HL-60 (cell line): ENCODE measurements around the gene EEF1G.

Experiments
- CTCF ChIP-seq: IDR thresholded peaks from one replicate; pipeline ENCODE4 v1.5.1; 2011; ENCODE audit warnings: low read length, control low read depth, inconsistent platforms; ENCODE audit not compliant: insufficient read depth
- GABPA ChIP-seq: IDR thresholded peaks from 2 replicates; pipeline ENCODE4 v1.6.1; 2012; ENCODE audit warnings: low read depth
- POLR2AphosphoS5 ChIP-seq: IDR thresholded peaks from 2 replicates; pipeline ENCODE4 v1.6.1; 2012; ENCODE audit warnings: low read depth

- TF ChIP-seq CTCF (no peak), POLR2AphosphoS5 (0 out of 2 replicates have a peak, but pooled peaks have one; percentile 37), GABPA (no peak)
These were observed 592 bp downstream of the EEF1G start for GRCh38 chr11:62573006-62573591.
